ENCODE results near the gene COPB2.
A peak's percentile ranks its signal among the peaks of the same experiment; 100 is the strongest.

Gene COPB2

GRCh38 chr3:139329364-139329850 is 60.0 kb downstream of the COPB2 start:
- in situ Hi-C loops (cut with HindIII; ENCODE audit: low pct_ligation_motif_present, low sequenced_read_pairs), result no loop called here
- H3K27me3 ChIP-seq (replicated peaks), result peaks cover 15% of the 10 kb centered on the region
- DNase-seq, result peak; percentile 71
- TF ChIP-seq CTCF (IDR thresholded peaks at IDR 0.05; ENCODE audit: low read depth, low read length, missing control alignments), result peak; percentile 100
- no peak overlapping the region for H3K4me3 ChIP-seq (ENCODE audit: low read depth, low read length)
- H3K36me3 ChIP-seq (replicated peaks), result no peaks in the 10 kb centered on the region
- H3K27ac ChIP-seq, result no peak overlapping the region

GRCh38 chr3:139328356-139328755 is 61.1 kb downstream of the COPB2 start:
- Histone ChIP-seq H3K27ac (no peak overlapping the region), H3K27me3 (replicated peaks) (peaks cover 15% of the 10 kb centered on the region), H3K4me3 (ENCODE audit: low read depth, low read length) (no peak overlapping the region), H3K36me3 (replicated peaks) (no peaks in the 10 kb centered on the region)
- no peak for DNase-seq
- in situ Hi-C loops (cut with HindIII; ENCODE audit: low pct_ligation_motif_present, low sequenced_read_pairs), result no loop called here
- TF ChIP-seq CTCF (IDR thresholded peaks at IDR 0.05; ENCODE audit: low read depth, low read length, missing control alignments), result no peak

GRCh38 chr3:139327861-139328260 is 61.6 kb downstream of the COPB2 start:
- TF ChIP-seq CTCF (IDR thresholded peaks at IDR 0.05; ENCODE audit: low read depth, low read length, missing control alignments), result no peak
- H3K27ac ChIP-seq, result no peak overlapping the region
- in situ Hi-C loops (cut with HindIII; ENCODE audit: low pct_ligation_motif_present, low sequenced_read_pairs), result no loop called here
- H3K27me3 ChIP-seq (replicated peaks), result peaks cover 15% of the 10 kb centered on the region
- no peaks in the 10 kb centered on the region for H3K36me3 ChIP-seq (replicated peaks)
- no peak for DNase-seq
- H3K4me3 ChIP-seq (ENCODE audit: low read depth, low read length), result no peak overlapping the region

- no peak overlapping the region for H3K4me3 ChIP-seq (ENCODE audit: low read depth, low read length)
- no peak for TF ChIP-seq CTCF (IDR thresholded peaks at IDR 0.05; ENCODE audit: low read depth, low read length, missing control alignments)
- DNase-seq, result no peak
- no peak overlapping the region for H3K27ac ChIP-seq
- in situ Hi-C loops (cut with HindIII; ENCODE audit: low pct_ligation_motif_present, low sequenced_read_pairs), result no loop called here
- peaks cover 12% of the 10 kb centered on the region for H3K27me3 ChIP-seq (replicated peaks)
- H3K36me3 ChIP-seq (replicated peaks), result no peaks in the 10 kb centered on the region
These were observed 62.2 kb downstream of the COPB2 start for GRCh38 chr3:139327231-139327630.

DNA sequence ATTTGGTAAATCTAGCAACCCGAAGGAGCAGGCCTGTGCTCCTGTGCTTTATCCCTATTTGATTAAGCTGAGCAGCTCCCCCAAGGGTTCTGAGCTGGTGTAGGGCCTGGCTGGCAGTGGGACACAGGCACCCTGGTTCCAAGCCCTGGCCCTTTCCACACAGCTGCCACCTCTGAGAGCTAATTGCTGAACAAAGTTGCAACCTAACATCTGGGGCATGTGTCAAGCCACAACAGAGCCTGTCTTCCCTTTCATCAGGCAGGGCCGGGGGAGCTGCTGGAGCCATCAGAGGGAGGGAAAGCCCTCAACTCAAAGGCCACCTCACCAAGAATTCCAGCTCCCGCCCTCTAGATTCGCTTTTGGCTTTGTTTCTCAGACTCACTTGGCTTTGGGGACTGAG is 62.7 kb downstream of the COPB2 start:
- Histone ChIP-seq H3K4me3 (ENCODE audit: low read depth, low read length) (no peak overlapping the region), H3K36me3 (replicated peaks) (no peaks in the 10 kb centered on the region), H3K27me3 (replicated peaks) (peaks cover 10% of the 10 kb centered on the region), H3K27ac (no peak overlapping the region)
- no peak for TF ChIP-seq CTCF (IDR thresholded peaks at IDR 0.05; ENCODE audit: low read depth, low read length, missing control alignments)
- no peak for DNase-seq
- in situ Hi-C loops (cut with HindIII; ENCODE audit: low pct_ligation_motif_present, low sequenced_read_pairs), result no loop called here

DNA sequence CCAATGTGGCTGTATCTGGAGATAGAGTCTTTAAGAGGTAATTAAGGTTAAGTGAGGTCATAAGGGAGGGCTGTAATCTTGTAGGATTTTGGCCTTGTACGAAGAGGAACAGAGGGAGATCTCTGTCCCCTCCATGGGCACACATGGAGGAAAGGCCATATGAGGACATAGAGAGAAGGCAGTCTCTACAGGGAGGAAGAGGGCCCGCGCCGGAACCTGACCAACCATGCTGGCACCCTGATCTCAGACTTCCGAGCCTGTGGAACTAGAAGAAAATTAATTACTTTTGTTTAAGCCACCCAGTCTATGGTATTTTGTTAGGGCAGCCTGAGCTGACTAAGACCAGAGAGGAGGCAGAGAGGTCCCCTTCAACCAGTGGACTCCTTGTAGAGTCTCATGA is 63.3 kb downstream of the COPB2 start:
- Histone ChIP-seq H3K27ac (no peak overlapping the region), H3K36me3 (replicated peaks) (no peaks in the 10 kb centered on the region), H3K4me3 (ENCODE audit: low read depth, low read length) (no peak overlapping the region), H3K27me3 (replicated peaks) (peaks cover 5% of the 10 kb centered on the region)
- no peak for TF ChIP-seq CTCF (IDR thresholded peaks at IDR 0.05; ENCODE audit: low read depth, low read length, missing control alignments)
- in situ Hi-C loops (cut with HindIII; ENCODE audit: low pct_ligation_motif_present, low sequenced_read_pairs), result no loop called here
- no peak for DNase-seq

Data from brain microvascular endothelial cell (primary cell).